ENCODE data around the gene IGDCC3.

The IGDCC3 gene

DNA sequence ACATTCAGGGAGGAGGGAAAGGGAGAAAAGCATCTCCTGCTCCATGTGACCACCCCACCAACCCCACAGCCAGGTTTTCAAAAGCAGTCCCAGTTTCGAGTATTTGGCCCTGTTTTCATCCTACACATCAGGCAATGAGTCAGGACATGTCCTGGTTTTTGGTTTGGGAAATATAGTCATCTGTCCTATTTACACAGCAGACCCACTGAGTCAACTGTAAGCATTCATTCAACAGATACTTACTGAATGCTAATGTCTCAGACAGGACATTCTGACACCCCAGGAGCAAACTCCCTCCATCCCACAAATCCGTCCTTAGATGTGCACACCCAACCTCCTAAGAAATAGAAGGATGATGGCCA, 32.9 kb downstream of the IGDCC3 start:
- H3K4me3 ChIP-seq (ENCODE audit: low read length): no peak overlapping the region
- DNase-seq (ENCODE audit: low read depth): peak; percentile 68
- no peak for TF ChIP-seq CTCF (IDR thresholded peaks at IDR 0.05; ENCODE audit: insufficient read depth, low read depth, low read length, missing control alignments)

DNA sequence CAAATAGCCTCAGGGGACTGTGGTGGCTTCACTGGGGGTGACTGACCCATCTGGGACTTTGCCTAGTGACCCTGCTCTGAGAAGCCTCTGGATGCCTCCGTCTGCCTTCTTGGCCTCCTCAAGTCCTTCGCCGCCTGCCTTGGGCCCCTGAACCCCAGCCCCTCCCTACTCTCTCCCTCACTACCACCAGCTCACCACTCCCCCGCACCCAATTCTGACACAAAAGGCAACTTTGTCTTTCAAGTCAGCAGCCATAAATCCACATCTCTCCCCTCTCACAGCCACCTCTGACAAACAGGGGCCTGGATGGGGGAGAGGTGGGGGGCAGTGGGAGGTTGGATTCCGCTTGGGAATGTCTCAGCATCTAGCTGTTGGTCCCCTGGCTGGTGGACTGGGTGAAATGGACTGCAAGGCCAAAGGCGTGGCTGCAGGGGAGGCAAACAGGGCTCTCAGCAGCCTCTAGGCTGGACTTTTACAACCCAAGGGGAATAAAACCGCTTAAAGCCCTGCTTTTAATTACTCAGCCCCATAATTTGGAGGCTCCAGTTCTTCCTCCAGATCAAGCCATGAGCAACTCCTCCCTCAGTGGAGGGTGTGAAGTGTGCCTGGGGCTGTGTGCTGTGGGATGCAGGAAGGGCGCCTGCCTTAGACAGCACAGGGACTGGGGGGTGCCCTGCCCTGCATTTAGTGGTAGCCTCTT, 33.4 kb downstream of the IGDCC3 start:
- no peak for TF ChIP-seq CTCF (IDR thresholded peaks at IDR 0.05; ENCODE audit: insufficient read depth, low read depth, low read length, missing control alignments)
- H3K4me3 ChIP-seq (ENCODE audit: low read length): no peak overlapping the region
- DNase-seq (ENCODE audit: low read depth): peak; percentile 48

- no peak for TF ChIP-seq CTCF (IDR thresholded peaks at IDR 0.05; ENCODE audit: insufficient read depth, low read depth, low read length, missing control alignments)
- no peak overlapping the region for H3K4me3 ChIP-seq (ENCODE audit: low read length)
- no peak for DNase-seq (ENCODE audit: low read depth)
These were observed 34.3 kb downstream of the IGDCC3 start for GRCh38 chr15:65343374-65343981.

DNA sequence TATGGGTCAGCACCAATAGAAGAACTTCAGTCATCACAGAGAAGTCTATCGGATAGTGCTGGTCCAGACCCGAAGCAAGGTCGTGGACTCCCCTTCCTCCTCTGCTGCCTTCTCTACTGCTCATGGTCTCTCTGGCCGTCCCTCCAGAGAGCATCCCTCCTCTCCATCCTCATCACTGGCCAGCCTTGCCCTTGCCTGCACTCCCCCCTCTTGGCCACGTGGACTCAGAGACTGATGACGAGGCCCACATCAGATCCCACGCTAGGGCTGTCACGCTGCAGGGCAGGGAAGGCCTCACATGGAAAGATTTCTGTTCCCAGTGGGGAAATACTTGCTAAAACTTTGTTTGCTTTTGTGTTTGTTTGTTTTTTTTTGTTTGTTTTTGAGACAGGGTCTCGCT, 35.3 kb downstream of the IGDCC3 start:
- no peak for DNase-seq (ENCODE audit: low read depth)
- TF ChIP-seq CTCF (IDR thresholded peaks at IDR 0.05; ENCODE audit: insufficient read depth, low read depth, low read length, missing control alignments): no peak
- no peak overlapping the region for H3K4me3 ChIP-seq (ENCODE audit: low read length)

DNA sequence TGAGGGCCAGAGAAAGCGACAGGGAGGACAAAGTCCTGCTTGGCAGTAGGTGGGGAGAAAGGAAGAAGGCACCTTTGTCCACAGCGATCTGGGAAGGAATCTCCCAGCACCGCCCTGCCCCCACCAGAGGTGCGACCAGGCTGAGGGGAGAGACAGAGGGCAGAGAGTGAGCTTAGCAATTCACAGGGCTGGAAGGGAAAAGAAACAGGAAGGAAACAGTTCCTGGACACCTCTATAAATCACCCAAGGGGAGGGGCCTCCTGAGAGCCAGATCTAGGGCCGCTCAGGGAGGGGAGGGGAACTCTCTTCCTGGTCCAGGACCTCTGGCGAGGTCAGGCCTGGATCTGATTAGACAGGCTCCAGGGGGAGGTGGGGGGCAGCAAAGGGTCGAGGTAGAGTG, 37.9 kb downstream of the IGDCC3 start:
- no peak overlapping the region for H3K4me3 ChIP-seq (ENCODE audit: low read length)
- no peak for DNase-seq (ENCODE audit: low read depth)
- TF ChIP-seq CTCF (IDR thresholded peaks at IDR 0.05; ENCODE audit: insufficient read depth, low read depth, low read length, missing control alignments): no peak

- no peak for TF ChIP-seq CTCF (IDR thresholded peaks at IDR 0.05; ENCODE audit: insufficient read depth, low read depth, low read length, missing control alignments)
- H3K4me3 ChIP-seq (ENCODE audit: low read length): no peak overlapping the region
- DNase-seq (ENCODE audit: low read depth): no peak
These were observed 38.4 kb downstream of the IGDCC3 start for GRCh38 chr15:65339416-65339815.

DNA sequence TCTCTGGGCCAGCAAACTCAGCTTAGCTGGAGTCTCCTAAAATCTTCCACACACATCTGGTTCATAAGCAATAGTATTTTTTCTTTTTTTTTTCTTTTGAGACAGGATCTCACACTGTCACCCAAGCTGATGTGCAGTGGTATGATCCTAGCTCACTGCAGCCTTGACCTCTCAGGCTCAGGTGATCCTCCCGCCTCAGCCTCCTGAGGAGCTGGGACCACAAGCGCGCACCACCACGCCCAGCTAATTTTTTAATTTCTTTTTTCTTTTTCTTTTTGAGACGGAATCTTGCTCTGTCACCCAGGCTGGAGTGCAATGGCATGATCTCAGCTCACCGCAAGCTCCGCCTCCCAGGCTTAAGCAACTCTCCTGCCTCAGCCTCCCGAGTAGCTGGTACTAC, 39.0 kb downstream of the IGDCC3 start:
- TF ChIP-seq CTCF (IDR thresholded peaks at IDR 0.05; ENCODE audit: insufficient read depth, low read depth, low read length, missing control alignments): no peak
- no peak for DNase-seq (ENCODE audit: low read depth)

More for the DNA sequence above, 39.0 kb downstream of the IGDCC3 start:
- H3K4me3 ChIP-seq (ENCODE audit: low read length): no peak overlapping the region
